DOHH2 (cell line): ENCODE measurements around the gene VPS35.
"Not testable (repeated sequence)": the region's sequence is repeated elsewhere in the genome, so short reads cannot be mapped to it uniquely, and the experiment has no call there.

Source experiments
- H3F3A ChIP-seq: fragments of 200-600 bp; sonication (generic), shearing (Covaris generic); 2 replicates; pipeline ENCODE4 v1.6.0; 2016; ENCODE audit warnings: antibody characterized with exemption, mild to moderate bottlenecking; ENCODE audit not compliant: control insufficient read depth, insufficient read depth
- H3K27ac ChIP-seq: fragments of 200-600 bp; sonication (generic); 2 replicates; pipeline ENCODE4 v1.5.1; 2014; ENCODE audit warnings: low read depth, mild to moderate bottlenecking, low read length, moderate library complexity
- H3K27me3 ChIP-seq: fragments of 200-600 bp; sonication (generic); 2 replicates; pipeline ENCODE4 v1.6.1; 2014; ENCODE audit warnings: mild to moderate bottlenecking, low read length, mixed read lengths; ENCODE audit not compliant: control insufficient read depth
- H3K36me3 ChIP-seq: fragments of 200-600 bp; sonication (generic); 2 replicates; pipeline ENCODE4 v1.6.1; 2014; ENCODE audit warnings: mild to moderate bottlenecking, low read length, moderate library complexity, mixed read lengths; ENCODE audit not compliant: control insufficient read depth
- H3K4me1 ChIP-seq: fragments of 200-600 bp; sonication (generic); 2 replicates; pipeline ENCODE4 v1.6.1; 2014; ENCODE audit warnings: mild to moderate bottlenecking, low read length, mixed read lengths; ENCODE audit not compliant: control insufficient read depth
- H3K4me2 ChIP-seq: fragments of 200-600 bp; sonication (generic); 2 replicates; pipeline ENCODE4 v1.6.0; 2014; ENCODE audit warnings: mild to moderate bottlenecking, low read length, moderate library complexity
- H3K4me3 ChIP-seq: fragments of 200-600 bp; sonication (generic); 2 replicates; pipeline ENCODE4 v1.5.1; 2014; ENCODE audit warnings: mild to moderate bottlenecking, low read length, mixed read lengths
- H3K79me2 ChIP-seq: fragments of 200-600 bp; sonication (generic); 2 replicates; pipeline ENCODE4 v1.6.1; 2014; ENCODE audit warnings: mild to moderate bottlenecking, low read length, mixed read lengths; ENCODE audit not compliant: control insufficient read depth
- H3K9me2 ChIP-seq: fragments of 200-600 bp; sonication (generic); replicated peaks from 2 replicates; pipeline ENCODE4 v1.6.1; 2014; ENCODE audit warnings: mild to moderate bottlenecking, low read length, mixed read lengths; ENCODE audit not compliant: control insufficient read depth
- H3K9me3 ChIP-seq: fragments of 200-600 bp; sonication (generic); 2 replicates; pipeline ENCODE4 v1.6.1; 2014; ENCODE audit warnings: antibody characterized with exemption, low read length, mixed read lengths; ENCODE audit not compliant: control insufficient read depth, insufficient read depth
- H4K20me1 ChIP-seq: fragments of 200-600 bp; sonication (generic); 2 replicates; pipeline ENCODE4 v1.6.0; 2014; ENCODE audit warnings: low read depth, mild to moderate bottlenecking, antibody characterized with exemption, low read length, moderate library complexity; ENCODE audit not compliant: control insufficient read depth, insufficient read depth
- EZH2phosphoT487 ChIP-seq: fragments of 200-600 bp; sonication (generic); IDR thresholded peaks from 2 replicates; pipeline ENCODE4 v1.6.1; 2017; ENCODE audit warnings: borderline replicate concordance, mild to moderate bottlenecking, antibody characterized with exemption, low read length, moderate library complexity, mixed read lengths
- TF ChIP-seq, protein P1 (sequence below): fragments of 200-600 bp; sonication (generic); IDR thresholded peaks from one replicate; pipeline ENCODE4 v1.5.1; 2014; ENCODE audit warnings: antibody characterized with exemption, mild to moderate bottlenecking, low read depth, low read length; ENCODE audit not compliant: poor library complexity, severe bottlenecking

The VPS35 gene

DNA sequence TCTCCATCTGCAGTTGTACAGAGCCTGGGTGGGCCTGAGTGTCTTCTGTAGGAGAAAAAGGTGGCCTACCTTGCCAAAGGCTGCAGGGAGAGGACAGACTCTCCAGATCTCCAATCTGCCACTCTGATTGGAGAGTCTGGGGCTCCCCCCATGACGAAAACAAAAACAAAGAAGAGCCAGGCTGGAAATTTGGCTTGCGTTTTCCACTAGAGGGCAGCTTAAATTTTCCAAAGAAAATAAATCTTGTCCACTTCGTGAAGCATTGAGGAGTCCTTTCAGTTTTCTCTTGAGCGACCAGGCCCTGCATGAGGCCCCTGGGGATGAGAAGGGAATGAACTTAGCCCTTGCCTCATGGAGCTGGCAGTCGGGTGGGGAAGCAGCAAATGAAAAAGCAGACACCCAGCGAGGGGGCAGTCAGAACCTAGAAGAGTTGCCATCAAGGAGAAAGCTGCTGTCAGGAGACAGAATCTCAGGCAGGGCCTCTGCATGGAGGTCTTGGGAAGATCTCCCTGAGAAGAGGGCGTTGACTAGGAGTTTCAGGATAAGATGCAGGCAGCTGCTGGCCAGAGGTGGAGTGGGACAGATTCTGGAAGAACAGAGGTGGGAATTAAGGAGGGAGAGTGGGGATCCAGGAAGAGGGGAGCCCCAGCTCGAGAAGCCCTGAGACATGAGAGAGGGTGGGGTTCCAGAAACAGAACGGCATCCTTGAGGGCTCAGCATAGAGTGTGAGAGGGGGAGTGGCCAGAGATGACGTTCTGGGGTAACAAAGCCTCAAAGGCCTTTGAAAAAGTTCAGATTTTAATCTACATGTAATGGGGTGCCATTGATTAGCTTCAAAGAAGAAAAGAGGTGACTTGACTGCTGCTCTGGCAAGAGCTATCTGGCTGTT lies 59.4 kb downstream of the VPS35 start:
- Histone ChIP-seq H3K4me3 (no peak overlapping the region), H3K79me2 (no peaks in the 10 kb centered on the region), H4K20me1 (no peaks in the 10 kb centered on the region), H3K9me3 (no peaks in the 10 kb centered on the region), H3K36me3 (no peaks in the 10 kb centered on the region), H3F3A (no peaks in the 10 kb centered on the region), H3K27me3 (no peaks in the 10 kb centered on the region), H3K4me1 (peaks cover 10% of the 10 kb centered on the region), H3K9me2 (no peaks in the 10 kb centered on the region), H3K27ac (no peak overlapping the region), H3K4me2 (peak overlapping the region; percentile 17; the same call in 1 of the 2 replicates)
- TF ChIP-seq EZH2phosphoT487, result no peak
- TF ChIP-seq, protein P1, sequence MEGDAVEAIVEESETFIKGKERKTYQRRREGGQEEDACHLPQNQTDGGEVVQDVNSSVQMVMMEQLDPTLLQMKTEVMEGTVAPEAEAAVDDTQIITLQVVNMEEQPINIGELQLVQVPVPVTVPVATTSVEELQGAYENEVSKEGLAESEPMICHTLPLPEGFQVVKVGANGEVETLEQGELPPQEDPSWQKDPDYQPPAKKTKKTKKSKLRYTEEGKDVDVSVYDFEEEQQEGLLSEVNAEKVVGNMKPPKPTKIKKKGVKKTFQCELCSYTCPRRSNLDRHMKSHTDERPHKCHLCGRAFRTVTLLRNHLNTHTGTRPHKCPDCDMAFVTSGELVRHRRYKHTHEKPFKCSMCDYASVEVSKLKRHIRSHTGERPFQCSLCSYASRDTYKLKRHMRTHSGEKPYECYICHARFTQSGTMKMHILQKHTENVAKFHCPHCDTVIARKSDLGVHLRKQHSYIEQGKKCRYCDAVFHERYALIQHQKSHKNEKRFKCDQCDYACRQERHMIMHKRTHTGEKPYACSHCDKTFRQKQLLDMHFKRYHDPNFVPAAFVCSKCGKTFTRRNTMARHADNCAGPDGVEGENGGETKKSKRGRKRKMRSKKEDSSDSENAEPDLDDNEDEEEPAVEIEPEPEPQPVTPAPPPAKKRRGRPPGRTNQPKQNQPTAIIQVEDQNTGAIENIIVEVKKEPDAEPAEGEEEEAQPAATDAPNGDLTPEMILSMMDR, result peak; percentile 60

DNA sequence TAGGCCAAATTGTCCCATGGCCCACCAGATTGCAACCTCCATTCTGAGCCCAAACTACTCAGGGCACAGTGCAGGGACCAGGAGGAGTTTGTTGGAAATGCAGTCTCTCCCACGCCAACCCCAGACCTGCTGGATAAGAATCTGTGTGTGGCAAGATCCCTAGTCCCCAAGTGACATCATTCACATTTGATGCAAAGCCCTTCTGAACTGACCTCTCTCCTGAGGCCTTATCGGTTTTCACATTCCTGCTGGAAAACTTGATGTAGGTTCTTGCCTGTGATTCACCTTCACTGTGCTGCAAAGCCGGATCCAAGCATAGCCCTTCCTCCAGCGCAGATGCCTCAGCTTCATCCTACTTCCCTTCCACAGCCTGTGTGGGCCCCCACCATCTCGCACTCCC lies 61.2 kb downstream of the VPS35 start:
- TF ChIP-seq EZH2phosphoT487, result no peak
- TF ChIP-seq, protein P1, result no peak
- no peaks in the 10 kb centered on the region for H3K9me2 ChIP-seq
- no peak overlapping the region for H3K4me3 ChIP-seq
- H3K27me3 ChIP-seq, result no peaks in the 10 kb centered on the region
- H3K27ac ChIP-seq, result no peak overlapping the region
- no peaks in the 10 kb centered on the region for H4K20me1 ChIP-seq
- H3K36me3 ChIP-seq, result no peaks in the 10 kb centered on the region
- no peaks in the 10 kb centered on the region for H3K79me2 ChIP-seq
- no peaks in the 10 kb centered on the region for H3K9me3 ChIP-seq
- H3K4me2 ChIP-seq, result no peak overlapping the region
- H3K4me1 ChIP-seq, result peaks cover 10% of the 10 kb centered on the region
- no peaks in the 10 kb centered on the region for H3F3A ChIP-seq

GRCh38 chr16:46626681-46627080 lies 62.3 kb downstream of the VPS35 start:
- not testable (repeated sequence) for H3K9me2 ChIP-seq, H3F3A ChIP-seq, H3K27ac ChIP-seq, H3K79me2 ChIP-seq, H3K4me3 ChIP-seq, H3K4me2 ChIP-seq, H3K9me3 ChIP-seq, H3K36me3 ChIP-seq, H3K27me3 ChIP-seq, H4K20me1 ChIP-seq
- peaks cover 20% of the 10 kb centered on the region for H3K4me1 ChIP-seq

DNA sequence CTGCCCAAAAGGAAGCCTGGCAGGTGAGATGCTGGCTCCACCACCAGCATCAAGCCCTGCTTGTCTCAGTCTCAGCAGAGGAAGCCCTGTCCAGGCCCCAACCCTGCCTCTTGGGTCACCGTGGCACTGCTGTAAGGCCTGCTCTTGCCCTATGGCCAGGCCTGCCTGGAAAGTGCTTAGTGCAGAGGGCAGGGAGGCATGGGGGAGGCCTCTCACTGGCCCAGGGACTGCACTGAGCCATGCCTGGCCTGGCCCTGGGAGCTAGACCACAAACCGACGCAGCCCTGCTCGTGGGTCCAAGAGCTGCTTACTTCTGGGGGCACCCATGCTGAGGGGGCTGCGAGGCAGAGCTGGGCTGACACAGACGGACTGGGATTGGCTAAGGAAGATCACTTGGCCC lies 64.1 kb downstream of the VPS35 start:
- peaks cover 24% of the 10 kb centered on the region for H3K4me1 ChIP-seq
- H3K9me2 ChIP-seq, H3K9me3 ChIP-seq, H3K27ac ChIP-seq, H3K27me3 ChIP-seq, H3K4me2 ChIP-seq, H3K4me3 ChIP-seq, H4K20me1 ChIP-seq: not testable (repeated sequence)
- H3K79me2 ChIP-seq, result peaks cover 22% of the 10 kb centered on the region
- peaks cover 12% of the 10 kb centered on the region; the same call in 1 of the 2 replicates for H3F3A ChIP-seq
- H3K36me3 ChIP-seq, result peaks cover 12% of the 10 kb centered on the region

GRCh38 chr16:46623707-46624106 lies 65.3 kb downstream of the VPS35 start:
- H3K9me2 ChIP-seq, result not testable (repeated sequence)

DNA sequence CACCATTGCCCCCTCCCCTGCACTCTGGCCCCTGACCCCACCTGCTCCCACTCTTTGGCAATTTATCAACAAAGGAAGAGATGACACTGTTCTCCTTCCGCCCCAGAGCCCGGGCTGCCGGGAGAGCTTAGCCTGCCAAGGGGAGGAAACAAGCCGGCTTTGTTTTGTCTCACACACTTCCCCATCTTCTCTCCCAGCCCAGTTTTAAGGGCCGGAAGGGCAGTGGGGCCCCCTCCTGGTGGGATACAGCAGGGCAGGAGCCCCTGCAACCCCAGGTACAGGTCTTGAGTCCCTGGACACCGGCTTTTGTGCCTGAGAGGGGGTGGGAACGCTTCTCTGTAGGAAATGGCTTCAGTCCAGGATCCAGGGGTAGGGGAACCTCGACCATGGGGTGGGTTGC lies 65.7 kb downstream of the VPS35 start:
- Histone ChIP-seq H3K4me1 (peaks cover 28% of the 10 kb centered on the region), H3K36me3 (peaks cover 26% of the 10 kb centered on the region), H3F3A (peaks cover 12% of the 10 kb centered on the region; the same call in 1 of the 2 replicates), H3K79me2 (peaks cover 38% of the 10 kb centered on the region)
- H3K4me2 ChIP-seq, H4K20me1 ChIP-seq, H3K27me3 ChIP-seq, H3K9me2 ChIP-seq, H3K4me3 ChIP-seq, H3K27ac ChIP-seq, H3K9me3 ChIP-seq: not testable (repeated sequence)

More at GRCh38 chr16:46623707-46624106, 65.3 kb downstream of the VPS35 start:
- not testable (repeated sequence) for H3K27ac ChIP-seq, H3K4me2 ChIP-seq, H3K9me3 ChIP-seq, H3K4me3 ChIP-seq, H3K27me3 ChIP-seq, H4K20me1 ChIP-seq
- peaks cover 24% of the 10 kb centered on the region for H3K4me1 ChIP-seq
- peaks cover 34% of the 10 kb centered on the region for H3K79me2 ChIP-seq
- H3F3A ChIP-seq, result peaks cover 12% of the 10 kb centered on the region; the same call in 1 of the 2 replicates
- peaks cover 22% of the 10 kb centered on the region for H3K36me3 ChIP-seq
